ENCODE data around the gene THAP7. TPM values are rescaled to one million over a fixed set of nuclear protein-coding genes. Genes with fewer than 3 reads are reported as not detected.

The THAP7 gene
- total and polyA plus RNA-seq, 2 of the 13 experiments (the other 11 are each of a cell fraction or from before 2014, with no cell fraction given) = 13.0 to 25.5 TPM

DNA sequence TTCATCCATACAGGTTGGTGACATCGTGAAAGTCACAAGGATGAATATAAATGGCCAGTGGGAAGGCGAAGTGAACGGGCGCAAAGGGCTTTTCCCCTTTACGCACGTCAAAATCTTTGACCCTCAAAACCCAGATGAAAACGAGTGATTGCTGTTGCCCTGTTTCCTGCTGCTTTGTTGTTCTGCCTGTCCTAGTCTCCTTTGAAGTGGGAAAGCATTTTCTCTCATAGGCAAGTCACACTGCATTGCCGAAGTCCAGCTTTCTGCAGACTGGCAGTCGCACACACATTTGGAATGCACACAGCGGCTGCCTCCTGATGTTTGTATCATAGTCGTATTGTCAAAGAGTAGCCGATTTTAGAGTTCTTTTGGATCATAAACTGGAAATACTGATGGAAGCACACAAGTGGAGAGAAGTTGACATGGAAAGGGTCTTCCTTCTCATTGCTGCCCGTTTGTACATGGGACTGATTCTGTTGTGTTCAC, 52.2 kb downstream of the THAP7 start (continued):
- TF ChIP-seq ZNF746 (CRISPR knock-in tag; IDR thresholded peaks at IDR 0.05) (no peak), SETDB1 (CRISPR knock-in tag; IDR thresholded peaks at IDR 0.05; ENCODE audit: borderline replicate concordance) (no peak), ZNF615 (CRISPR knock-in tag; IDR thresholded peaks at IDR 0.05; ENCODE audit: borderline replicate concordance) (no peak), ZNF629 (CRISPR knock-in tag; conservative IDR thresholded peaks at IDR 0.05) (no peak), TP53 (CRISPR knock-in tag; conservative IDR thresholded peaks at IDR 0.05) (no peak), KDM6A (CRISPR knock-in tag; IDR thresholded peaks at IDR 0.05; ENCODE audit: low read depth) (no peak), PLRG1 (conservative IDR thresholded peaks at IDR 0.05) (no peak), GTF2F1 (IDR thresholded peaks at IDR 0.05; ENCODE audit: low read length) (no peak), ZNF589 (CRISPR knock-in tag; conservative IDR thresholded peaks at IDR 0.05) (no peak), CAMTA2 (CRISPR knock-in tag; IDR thresholded peaks at IDR 0.05; ENCODE audit: borderline replicate concordance) (no peak), HMG20B (CRISPR knock-in tag; conservative IDR thresholded peaks at IDR 0.05) (no peak; the same call in 1 of the 2 replicates), ELF3 (CRISPR knock-in tag; IDR thresholded peaks at IDR 0.05) (peak; percentile 95), ZBTB38 (CRISPR knock-in tag; IDR thresholded peaks at IDR 0.05) (0 out of 2 replicates have a peak, but pooled peaks have one; percentile 17), SNAI1 (CRISPR knock-in tag; IDR thresholded peaks at IDR 0.05; ENCODE audit: borderline replicate concordance) (no peak), ZNF850 (CRISPR knock-in tag; conservative IDR thresholded peaks at IDR 0.05) (no peak), TBP (CRISPR knock-in tag; IDR thresholded peaks at IDR 0.05) (no peak), BRD4 (CRISPR knock-in tag; IDR thresholded peaks at IDR 0.05) (no peak), CBX2 (IDR thresholded peaks at IDR 0.05; ENCODE audit: low read depth, low read length) (no peak), CBX2 (CRISPR knock-in tag; IDR thresholded peaks at IDR 0.05; ENCODE audit: low read depth) (no peak), ZNF367 (CRISPR knock-in tag; IDR thresholded peaks at IDR 0.05; ENCODE audit: borderline replicate concordance) (no peak), ZMYM3 (CRISPR knock-in tag; IDR thresholded peaks at IDR 0.05) (peak; percentile 37; the same call in 1 of the 2 replicates), ATF7-NPFF (CRISPR knock-in tag; IDR thresholded peaks at IDR 0.05; ENCODE audit: low read depth) (no peak), HOXA7 (CRISPR knock-in tag; IDR thresholded peaks at IDR 0.05) (no peak), ZNF274 (CRISPR knock-in tag; IDR thresholded peaks at IDR 0.05) (no peak), RFX1 (IDR thresholded peaks at IDR 0.05) (no peak), ZNF761 (CRISPR knock-in tag; conservative IDR thresholded peaks at IDR 0.05) (no peak), ZNF335 (CRISPR knock-in tag; IDR thresholded peaks at IDR 0.05) (no peak), SKI (IDR thresholded peaks at IDR 0.05; ENCODE audit: partially characterized antibody) (peak; percentile 58)
- TF ChIP-seq, protein P1, sequence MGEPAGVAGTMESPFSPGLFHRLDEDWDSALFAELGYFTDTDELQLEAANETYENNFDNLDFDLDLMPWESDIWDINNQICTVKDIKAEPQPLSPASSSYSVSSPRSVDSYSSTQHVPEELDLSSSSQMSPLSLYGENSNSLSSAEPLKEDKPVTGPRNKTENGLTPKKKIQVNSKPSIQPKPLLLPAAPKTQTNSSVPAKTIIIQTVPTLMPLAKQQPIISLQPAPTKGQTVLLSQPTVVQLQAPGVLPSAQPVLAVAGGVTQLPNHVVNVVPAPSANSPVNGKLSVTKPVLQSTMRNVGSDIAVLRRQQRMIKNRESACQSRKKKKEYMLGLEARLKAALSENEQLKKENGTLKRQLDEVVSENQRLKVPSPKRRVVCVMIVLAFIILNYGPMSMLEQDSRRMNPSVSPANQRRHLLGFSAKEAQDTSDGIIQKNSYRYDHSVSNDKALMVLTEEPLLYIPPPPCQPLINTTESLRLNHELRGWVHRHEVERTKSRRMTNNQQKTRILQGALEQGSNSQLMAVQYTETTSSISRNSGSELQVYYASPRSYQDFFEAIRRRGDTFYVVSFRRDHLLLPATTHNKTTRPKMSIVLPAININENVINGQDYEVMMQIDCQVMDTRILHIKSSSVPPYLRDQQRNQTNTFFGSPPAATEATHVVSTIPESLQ (CRISPR knock-in tag; conservative IDR thresholded peaks at IDR 0.05) = no peak
- TF ChIP-seq, protein P2, sequence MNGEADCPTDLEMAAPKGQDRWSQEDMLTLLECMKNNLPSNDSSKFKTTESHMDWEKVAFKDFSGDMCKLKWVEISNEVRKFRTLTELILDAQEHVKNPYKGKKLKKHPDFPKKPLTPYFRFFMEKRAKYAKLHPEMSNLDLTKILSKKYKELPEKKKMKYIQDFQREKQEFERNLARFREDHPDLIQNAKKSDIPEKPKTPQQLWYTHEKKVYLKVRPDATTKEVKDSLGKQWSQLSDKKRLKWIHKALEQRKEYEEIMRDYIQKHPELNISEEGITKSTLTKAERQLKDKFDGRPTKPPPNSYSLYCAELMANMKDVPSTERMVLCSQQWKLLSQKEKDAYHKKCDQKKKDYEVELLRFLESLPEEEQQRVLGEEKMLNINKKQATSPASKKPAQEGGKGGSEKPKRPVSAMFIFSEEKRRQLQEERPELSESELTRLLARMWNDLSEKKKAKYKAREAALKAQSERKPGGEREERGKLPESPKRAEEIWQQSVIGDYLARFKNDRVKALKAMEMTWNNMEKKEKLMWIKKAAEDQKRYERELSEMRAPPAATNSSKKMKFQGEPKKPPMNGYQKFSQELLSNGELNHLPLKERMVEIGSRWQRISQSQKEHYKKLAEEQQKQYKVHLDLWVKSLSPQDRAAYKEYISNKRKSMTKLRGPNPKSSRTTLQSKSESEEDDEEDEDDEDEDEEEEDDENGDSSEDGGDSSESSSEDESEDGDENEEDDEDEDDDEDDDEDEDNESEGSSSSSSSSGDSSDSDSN (CRISPR knock-in tag; IDR thresholded peaks at IDR 0.05) = 0 out of 2 replicates have a peak, but pooled peaks have one; percentile 36
- TF ChIP-seq, protein P3, sequence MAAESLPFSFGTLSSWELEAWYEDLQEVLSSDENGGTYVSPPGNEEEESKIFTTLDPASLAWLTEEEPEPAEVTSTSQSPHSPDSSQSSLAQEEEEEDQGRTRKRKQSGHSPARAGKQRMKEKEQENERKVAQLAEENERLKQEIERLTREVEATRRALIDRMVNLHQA (CRISPR knock-in tag; IDR thresholded peaks at IDR 0.05) = no peak
